Epithelial cell of proximal tubule (primary cell): ENCODE data around the gene CRABP2. TPM values are rescaled to one million over a fixed set of nuclear protein-coding genes. Genes with fewer than 3 reads are reported as not detected.

ENCODE experiments used
- DNase-seq: peaks from one replicate; pipeline ENCODE4 v3.0.0-alpha.2; 2011; ENCODE audit warnings: low read depth
- H3K4me3 ChIP-seq: 2 replicates; pipeline ENCODE4 v1.5.1; 2011; ENCODE audit warnings: low read depth, mild to moderate bottlenecking, low read length
- total RNA-seq: library from RNA; depleted of rRNA; stranded (reverse); fragments of >200 nt; gene quantifications from 2 replicates; pipeline ENCODE4 v1.2.3, GENCODE V29; 2015
- TF ChIP-seq, protein P1 (sequence below): conservative IDR thresholded peaks from 2 replicates; pipeline ENCODE4 v1.5.1; 2012; ENCODE audit warnings: low read depth, mild to moderate bottlenecking, low read length

CRABP2 gene
- total RNA-seq, 1 donor from 2014 or later: 77.1 TPM

DNA sequence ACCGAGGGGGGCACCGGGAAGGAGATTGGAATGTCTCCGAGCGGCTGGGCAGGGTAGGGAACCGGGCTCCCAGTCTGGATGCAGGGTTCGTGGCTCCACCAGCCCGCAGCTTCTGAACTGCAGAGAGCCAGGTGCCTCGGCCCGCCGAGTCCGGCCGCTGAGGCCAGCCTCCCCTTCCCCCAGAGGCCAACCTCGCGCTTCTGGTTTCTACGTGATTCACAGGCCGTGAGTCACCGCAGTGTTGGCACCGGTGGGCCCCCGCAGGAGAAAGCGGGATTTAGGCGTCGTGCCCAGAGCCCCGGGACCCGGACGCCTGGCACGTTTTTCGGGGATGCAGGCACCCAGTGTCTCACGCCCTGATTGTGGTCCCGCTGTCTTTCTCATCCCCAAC, 458 bp downstream of the CRABP2 start:
- no peak for DNase-seq
- TF ChIP-seq, protein P1, sequence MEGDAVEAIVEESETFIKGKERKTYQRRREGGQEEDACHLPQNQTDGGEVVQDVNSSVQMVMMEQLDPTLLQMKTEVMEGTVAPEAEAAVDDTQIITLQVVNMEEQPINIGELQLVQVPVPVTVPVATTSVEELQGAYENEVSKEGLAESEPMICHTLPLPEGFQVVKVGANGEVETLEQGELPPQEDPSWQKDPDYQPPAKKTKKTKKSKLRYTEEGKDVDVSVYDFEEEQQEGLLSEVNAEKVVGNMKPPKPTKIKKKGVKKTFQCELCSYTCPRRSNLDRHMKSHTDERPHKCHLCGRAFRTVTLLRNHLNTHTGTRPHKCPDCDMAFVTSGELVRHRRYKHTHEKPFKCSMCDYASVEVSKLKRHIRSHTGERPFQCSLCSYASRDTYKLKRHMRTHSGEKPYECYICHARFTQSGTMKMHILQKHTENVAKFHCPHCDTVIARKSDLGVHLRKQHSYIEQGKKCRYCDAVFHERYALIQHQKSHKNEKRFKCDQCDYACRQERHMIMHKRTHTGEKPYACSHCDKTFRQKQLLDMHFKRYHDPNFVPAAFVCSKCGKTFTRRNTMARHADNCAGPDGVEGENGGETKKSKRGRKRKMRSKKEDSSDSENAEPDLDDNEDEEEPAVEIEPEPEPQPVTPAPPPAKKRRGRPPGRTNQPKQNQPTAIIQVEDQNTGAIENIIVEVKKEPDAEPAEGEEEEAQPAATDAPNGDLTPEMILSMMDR: peak; percentile 2
- peak overlapping the region; percentile 55 for H3K4me3 ChIP-seq

DNA sequence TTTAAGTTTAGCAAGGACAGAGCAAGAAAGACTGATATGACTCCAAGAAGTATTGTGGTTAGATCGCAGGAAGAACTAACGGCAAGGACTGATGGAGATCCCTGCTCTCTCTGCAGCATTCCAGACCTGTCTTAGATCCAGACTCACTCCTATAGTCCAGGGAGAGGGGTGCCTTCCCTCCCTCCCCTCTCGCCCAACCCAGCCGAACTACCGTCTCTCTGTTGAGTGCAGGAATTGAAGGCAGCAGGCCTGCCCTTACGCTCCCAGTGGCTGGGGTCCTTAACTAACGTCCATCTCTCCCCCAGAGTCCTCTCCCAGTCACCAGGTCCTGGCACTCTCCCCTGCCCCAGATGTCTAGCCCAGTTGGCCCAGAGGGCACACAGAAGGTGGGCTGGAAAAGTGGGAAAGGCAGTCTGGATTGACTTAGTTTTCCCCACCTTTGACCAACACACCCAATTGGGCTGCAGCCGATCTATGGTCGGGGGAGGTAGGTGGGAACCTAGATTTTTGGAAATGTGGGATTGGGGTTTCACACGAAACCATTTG, 1.1 kb downstream of the CRABP2 start:
- DNase-seq: no peak
- H3K4me3 ChIP-seq: no peak overlapping the region
- TF ChIP-seq, protein P1: no peak

DNA sequence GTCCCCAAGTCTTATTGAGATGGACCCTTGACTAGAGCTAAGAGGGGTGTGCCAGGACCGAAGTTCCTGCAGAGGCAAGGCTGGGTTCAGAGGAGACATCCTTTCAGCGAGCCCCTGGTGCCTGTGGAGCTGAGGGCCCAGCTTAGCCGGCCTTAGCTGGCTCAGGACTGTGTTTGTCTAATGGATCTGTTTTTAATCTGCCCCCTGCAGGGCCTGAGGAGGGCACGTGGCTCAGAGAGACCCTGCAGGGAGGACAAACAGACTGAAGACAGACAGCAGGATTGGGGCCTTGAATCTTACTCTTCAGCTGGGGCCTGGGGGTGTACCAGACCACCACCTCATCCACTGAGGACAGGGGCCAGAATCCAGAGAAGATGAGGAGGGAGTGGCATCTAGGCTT, 1.6 kb downstream of the CRABP2 start:
- TF ChIP-seq, protein P1: no peak
- no peak for DNase-seq
- no peak overlapping the region for H3K4me3 ChIP-seq

DNA sequence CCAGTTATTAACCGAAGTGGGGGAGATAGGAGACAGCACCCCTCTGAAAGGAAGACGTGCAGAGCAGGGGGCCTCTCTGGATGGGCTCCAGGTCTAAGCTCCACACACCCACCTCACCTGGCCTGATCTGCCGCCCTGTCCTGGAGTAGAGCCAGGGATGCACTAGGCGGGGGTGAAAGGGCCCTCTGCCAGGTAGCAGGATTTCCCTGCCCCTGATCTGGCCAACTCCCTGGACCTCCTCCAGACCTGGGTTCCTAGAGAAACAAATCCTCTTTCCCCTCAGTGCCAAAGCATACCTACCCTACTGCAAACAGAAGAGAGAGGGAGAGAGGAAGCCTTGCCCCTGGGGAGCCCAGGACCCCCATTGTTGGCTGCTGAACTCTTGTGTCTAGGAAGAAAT, 2.0 kb downstream of the CRABP2 start:
- no peak for DNase-seq
- TF ChIP-seq, protein P1: no peak
- H3K4me3 ChIP-seq: no peak overlapping the region

DNA sequence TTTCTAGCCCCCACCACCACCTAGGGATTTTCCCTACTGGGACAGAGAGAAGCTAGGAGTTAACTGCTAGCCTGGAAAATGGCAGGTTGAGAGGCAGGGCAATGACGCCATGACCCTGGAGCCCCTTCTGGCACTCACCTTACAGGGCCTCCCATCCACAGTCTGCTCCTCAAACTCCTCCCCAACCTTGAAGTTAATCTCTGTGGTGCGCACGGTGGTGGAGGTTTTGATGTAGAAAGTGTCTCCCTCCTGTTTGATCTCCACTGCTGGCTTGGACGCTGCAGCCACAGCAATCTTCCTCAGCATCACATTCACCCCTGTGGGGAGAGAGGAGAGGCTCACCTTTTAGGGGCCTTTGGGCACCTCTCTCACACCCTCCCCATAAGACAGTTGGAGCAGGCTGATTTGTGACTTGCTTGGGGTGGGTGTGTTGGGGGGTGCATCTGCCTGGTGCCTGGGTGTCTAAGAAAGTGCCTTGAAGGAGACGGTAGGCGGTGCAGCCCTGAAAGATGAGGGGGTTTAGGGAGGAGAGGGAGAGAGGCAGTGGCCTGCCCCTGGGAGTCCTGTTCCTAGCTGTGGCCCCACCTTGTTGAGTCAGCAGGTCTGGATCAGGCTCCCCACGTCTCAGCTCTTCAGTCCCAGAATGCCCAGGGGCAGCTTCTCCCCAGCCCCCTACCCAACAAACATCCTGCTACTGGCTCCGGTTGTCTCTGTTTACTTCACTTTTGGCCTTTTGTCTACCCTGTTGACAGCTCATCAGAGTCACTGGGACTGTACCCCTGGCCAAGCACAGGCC, 4.4 kb downstream of the CRABP2 start:
- DNase-seq: no peak
- TF ChIP-seq, protein P1: no peak

DNA sequence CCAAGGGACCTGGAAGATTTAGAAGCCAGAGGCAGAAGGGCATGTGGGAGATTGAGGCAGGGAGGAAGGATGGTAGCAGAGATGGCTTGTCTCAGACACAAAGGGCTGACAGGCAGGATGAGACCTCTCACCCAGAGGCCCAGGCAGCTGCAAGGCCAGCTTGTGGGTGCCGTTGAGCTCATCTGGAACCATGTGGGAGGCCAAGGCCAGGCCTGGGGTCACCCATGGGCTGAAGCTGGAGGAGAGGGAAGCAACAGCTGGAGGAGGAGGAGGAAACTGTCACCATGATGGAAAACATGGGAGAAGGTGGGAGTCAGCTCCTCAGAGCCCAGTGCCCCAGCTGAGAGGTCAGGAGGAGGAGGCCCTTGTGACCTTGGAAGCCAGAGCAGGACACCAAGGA, 6.4 kb downstream of the CRABP2 start:
- no peak for DNase-seq
- TF ChIP-seq, protein P1: no peak
- no peak overlapping the region for H3K4me3 ChIP-seq

More for the DNA sequence above, 4.4 kb downstream of the CRABP2 start:
- H3K4me3 ChIP-seq: no peak overlapping the region

DNA sequence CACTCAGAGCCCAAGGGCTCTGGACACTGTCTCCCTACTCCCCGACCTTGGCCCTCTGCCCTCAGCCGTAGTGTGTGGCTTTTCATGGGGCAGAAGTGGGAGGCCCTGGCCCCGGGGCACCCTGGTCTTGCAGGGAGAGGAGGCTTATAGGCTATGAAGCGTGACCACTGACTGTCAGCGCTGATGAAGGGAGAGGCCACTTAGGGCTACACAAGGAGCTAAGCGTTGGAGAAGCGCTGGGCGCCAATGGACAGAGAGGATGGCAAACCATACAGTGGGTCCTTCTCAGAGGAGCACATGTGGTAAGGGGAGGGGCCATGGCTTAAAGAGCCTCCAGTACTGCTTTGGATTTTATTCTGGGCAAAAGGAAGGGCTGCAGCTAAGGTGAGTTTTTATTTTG, 7.9 kb downstream of the CRABP2 start:
- H3K4me3 ChIP-seq: no peak overlapping the region
- no peak for DNase-seq
- TF ChIP-seq, protein P1: no peak
